Adipocyte (in vitro differentiated cells): ENCODE results near the gene AGTRAP.
A peak's percentile ranks its signal among the peaks of the same experiment; 100 is the strongest.

Source experiments
- DNase-seq: peaks from one replicate; pipeline ENCODE4 v3.0.0-alpha.2; 2015; ENCODE audit warnings: low read depth
- H3K27me3 ChIP-seq: replicated peaks from 2 replicates; pipeline ENCODE4 v1.7.0; 2013; ENCODE audit warnings: mild to moderate bottlenecking, low read length, moderate library complexity; ENCODE audit not compliant: control insufficient read depth, insufficient read depth
- H3K36me3 ChIP-seq: 2 replicates; pipeline ENCODE4 v1.7.0; 2013; ENCODE audit warnings: low read length, mild to moderate bottlenecking, moderate library complexity; ENCODE audit not compliant: control insufficient read depth, insufficient read depth, severe bottlenecking
- H3K4me1 ChIP-seq: 2 replicates; pipeline ENCODE4 v1.7.0; 2013; ENCODE audit warnings: mild to moderate bottlenecking, low read length, moderate library complexity; ENCODE audit not compliant: control insufficient read depth, insufficient read depth
- H3K4me3 ChIP-seq: 2 replicates; pipeline ENCODE4 v1.7.0; 2013; ENCODE audit warnings: mild to moderate bottlenecking, low read length, moderate library complexity
- H3K9ac ChIP-seq: 2 replicates; pipeline ENCODE4 v1.7.0; 2013; ENCODE audit warnings: mild to moderate bottlenecking, low read length, moderate library complexity
- H3K9me3 ChIP-seq: 2 replicates; pipeline ENCODE4 v1.7.0; 2013; ENCODE audit warnings: mild to moderate bottlenecking, low read length, moderate library complexity; ENCODE audit not compliant: control insufficient read depth

The AGTRAP gene, protein sequence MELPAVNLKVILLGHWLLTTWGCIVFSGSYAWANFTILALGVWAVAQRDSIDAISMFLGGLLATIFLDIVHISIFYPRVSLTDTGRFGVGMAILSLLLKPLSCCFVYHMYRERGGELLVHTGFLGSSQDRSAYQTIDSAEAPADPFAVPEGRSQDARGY

DNA sequence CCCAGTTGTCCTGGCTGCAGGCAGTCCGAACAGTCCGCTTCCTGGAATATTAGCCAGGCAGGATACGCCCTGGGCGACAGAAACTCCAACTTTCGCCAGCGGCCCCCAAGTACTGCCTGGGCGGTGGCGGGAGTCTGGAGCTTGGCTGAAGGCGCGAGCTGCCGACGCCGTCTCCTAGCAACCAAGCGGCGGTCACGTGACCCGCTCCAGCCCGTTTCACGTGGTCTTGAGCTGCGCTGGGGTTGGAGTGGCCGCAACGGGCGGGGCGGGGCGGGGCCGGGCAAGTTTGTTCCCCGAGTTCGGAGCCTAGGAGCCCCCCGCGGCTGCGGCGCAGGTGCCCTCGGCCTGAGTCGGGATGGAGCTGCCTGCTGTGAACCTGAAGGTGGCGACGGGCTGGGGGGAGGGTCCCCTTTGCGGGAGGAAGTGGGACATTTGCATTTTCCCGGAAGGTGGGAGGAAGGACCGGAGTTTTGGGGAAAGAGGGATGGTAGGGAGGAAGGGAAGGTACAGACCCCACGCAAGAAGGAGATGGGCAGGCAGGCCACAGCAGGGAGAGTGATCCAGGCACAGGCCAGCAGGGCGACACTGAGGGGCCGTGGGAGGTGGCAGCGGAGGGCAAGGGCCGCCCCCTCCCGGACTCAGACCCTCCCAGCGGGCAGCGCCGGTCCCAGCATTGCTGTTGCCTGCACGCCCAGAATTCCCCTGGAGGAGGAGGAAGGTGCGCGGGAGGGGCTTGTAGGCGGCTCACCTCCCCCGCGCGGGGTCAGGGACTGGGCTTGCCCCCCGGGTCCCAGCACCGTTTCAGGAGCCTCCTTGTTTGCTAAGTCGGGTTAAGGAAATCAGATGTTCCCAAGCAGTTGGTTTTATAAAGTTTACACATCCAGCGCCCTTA, at the start of gene AGTRAP:
Gene AGTRAP (plus strand): TSS at position 283 of the 892 bp plus-strand sequence. CDS start 73 bp downstream, at position 356.
- Histone ChIP-seq H3K9me3 (no peaks in the 10 kb centered on the region), H3K4me3 (peak within 1 kb of the TSS; percentile 94), H3K9ac (peak within 1 kb of the TSS; percentile 91), H3K27me3 (no peaks in the 10 kb centered on the region), H3K36me3 (no peaks in the 10 kb centered on the region), H3K4me1 (peaks cover 26% of the 10 kb centered on the region)
- DNase-seq, result peak; percentile 96

DNA sequence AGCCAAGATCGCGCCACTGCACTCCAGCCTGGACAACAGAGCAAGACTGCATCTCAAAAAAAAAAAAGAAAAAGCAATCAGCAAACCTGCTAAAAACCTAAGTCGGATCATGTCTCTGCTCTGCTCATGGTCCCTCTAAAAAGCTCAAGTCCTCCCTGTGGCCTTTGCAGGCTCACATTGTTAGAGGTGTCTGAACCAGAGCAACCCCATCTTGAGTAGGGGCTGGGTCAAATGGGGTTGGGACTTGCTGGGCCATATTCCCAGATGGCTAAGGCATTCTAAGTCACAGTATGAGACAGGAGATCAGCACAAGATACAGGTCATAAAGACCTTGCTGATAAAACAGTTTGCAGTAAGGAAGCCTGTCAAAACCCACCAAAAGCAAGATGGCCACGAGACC, 47.4 kb upstream of the AGTRAP start:
- H3K27me3 ChIP-seq, result peaks cover 39% of the 10 kb centered on the region
- DNase-seq, result no peak

DNA sequence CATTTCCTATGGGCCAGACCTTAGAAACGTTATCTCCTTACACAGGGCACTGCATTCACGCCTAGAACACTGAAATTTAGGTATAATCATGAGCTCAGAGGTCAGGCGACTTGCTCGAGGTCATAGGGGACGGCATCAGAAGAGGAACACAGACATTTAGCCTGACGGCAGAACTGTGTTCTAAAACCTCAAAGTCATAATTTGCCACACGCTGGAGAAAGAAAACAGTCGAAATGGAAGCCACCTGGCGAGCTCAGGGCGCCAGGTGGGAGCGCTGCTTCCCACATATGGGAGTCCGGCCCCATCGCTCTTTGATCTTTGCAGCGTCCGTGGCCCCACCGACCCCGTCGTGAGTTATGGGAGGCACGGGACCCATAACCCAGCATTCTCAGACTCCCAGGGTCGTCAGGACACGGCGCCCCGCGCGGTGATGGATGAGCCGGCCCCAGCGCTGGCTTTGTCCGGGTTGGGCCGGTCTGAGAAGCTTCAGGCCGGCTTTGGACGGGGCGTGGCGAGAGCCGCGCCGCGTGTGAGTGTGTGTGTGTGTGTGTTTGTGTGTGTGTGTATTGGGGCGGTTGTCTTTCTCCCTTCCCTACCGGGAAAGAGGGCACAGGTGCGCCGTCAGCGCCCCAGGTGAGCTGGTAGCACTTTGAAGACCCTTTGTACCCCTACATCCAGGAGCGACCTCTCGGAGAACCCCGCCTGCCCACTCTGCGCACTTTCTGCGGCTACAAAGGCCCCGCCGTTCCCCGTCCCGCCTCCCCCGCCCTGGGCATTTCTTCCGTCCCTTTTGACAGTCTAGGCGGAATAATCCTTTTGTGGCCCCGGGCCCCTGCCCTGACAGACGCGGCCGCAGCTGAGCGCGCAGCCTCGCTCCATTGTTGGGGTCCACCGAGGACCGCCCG, 45.3 kb upstream of the AGTRAP start:
- H3K36me3 ChIP-seq, result no peaks in the 10 kb centered on the region
- peaks cover 50% of the 10 kb centered on the region for H3K27me3 ChIP-seq
- no peaks in the 10 kb centered on the region for H3K9me3 ChIP-seq
- DNase-seq, result no peak
- H3K9ac ChIP-seq, result no peak overlapping the region
- peaks cover 4% of the 10 kb centered on the region for H3K4me1 ChIP-seq
- no peak overlapping the region for H3K4me3 ChIP-seq

More for the DNA sequence above, 47.4 kb upstream of the AGTRAP start:
- H3K4me3 ChIP-seq, result no peak overlapping the region
- H3K9me3 ChIP-seq, result no peaks in the 10 kb centered on the region
- H3K9ac ChIP-seq, result no peak overlapping the region
- H3K4me1 ChIP-seq, result peaks cover 4% of the 10 kb centered on the region
- no peaks in the 10 kb centered on the region for H3K36me3 ChIP-seq

DNA sequence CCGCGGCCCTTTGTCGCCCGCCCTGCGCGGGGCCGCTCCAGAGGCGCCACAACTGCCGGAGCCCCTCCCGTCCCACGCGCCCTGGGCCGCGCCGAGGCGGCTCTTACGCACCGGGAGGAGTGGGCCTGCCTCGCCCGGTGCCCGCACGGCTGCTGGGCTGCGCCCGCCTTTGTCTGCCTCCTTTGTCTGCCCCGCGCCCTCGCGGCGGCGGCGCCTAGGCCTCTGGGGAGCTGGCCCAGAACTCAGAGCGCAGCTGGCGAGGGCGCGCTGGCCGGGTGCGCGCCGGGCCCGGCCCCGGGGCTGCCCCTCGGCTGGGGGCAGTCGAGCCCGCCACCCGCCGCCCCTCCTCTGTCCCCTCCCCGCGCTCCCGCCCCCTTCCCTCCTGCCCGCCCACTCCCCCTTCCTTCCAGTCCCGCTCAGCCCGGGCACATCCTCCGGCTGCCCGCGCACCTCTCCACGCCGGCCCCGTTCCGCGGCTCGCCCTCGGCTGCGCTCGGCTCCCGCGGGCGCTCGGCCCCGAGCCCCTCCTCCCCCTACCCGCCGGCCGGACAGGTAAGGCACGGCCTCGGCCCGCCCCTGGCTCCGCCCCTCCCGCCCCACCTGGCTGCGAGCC, 44.5 kb upstream of the AGTRAP start, which contains the start of gene DRAXIN:
Gene DRAXIN (plus strand): TSS at position 409 of the 613 bp plus-strand sequence. CDS start 14,549 bp downstream, outside the sequence.
- peak; percentile 25 for DNase-seq
- Histone ChIP-seq H3K9me3 (no peaks in the 10 kb centered on the region), H3K4me3 (no peak within 1 kb of the TSS), H3K9ac (no peak within 1 kb of the TSS), H3K4me1 (peaks cover 4% of the 10 kb centered on the region), H3K36me3 (no peaks in the 10 kb centered on the region), H3K27me3 (peaks cover 50% of the 10 kb centered on the region)

DNA sequence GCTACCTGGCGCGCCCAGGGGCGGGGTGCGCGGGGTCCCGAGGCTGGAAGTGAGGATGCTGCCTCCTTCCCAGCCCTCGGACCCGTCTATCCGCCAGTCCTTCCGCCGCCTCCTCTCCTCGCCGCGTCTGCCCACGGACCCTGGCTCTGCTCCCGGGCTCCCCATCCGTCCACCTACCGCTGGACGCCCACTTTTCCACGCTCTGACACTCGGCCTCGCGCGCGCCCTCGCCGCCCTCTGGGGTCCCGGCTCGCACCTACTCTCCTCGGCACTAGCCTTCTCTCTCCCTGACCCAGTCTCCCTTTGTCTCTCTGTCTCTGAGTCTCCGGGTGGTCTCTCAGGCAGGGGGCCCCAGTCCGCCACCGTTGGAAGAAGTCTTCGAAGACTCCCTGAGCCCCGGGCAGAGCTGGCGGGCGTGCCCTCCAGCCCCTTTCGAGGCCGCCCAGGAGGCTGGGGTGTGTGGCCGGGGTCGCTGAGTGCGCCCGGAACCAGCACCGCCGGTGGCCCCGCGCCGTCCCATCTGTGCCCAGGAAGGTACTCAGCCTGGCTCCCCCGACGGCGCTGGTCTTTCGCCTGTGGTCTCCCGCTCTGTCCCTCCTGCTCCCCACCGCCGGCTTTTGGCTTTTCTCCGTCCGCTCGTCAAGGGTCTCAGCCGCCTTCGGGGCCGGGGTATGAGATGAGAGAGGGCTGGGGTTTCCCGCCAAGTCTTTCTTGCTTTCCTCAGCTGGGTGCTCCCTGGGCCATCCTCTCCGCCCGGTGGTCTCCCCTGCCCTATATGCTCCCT, 43.8 kb upstream of the AGTRAP start:
- Histone ChIP-seq H3K9ac (no peak overlapping the region), H3K9me3 (no peaks in the 10 kb centered on the region), H3K4me3 (no peak overlapping the region), H3K4me1 (peaks cover 4% of the 10 kb centered on the region), H3K36me3 (no peaks in the 10 kb centered on the region), H3K27me3 (peaks cover 52% of the 10 kb centered on the region)
- DNase-seq, result no peak

DNA sequence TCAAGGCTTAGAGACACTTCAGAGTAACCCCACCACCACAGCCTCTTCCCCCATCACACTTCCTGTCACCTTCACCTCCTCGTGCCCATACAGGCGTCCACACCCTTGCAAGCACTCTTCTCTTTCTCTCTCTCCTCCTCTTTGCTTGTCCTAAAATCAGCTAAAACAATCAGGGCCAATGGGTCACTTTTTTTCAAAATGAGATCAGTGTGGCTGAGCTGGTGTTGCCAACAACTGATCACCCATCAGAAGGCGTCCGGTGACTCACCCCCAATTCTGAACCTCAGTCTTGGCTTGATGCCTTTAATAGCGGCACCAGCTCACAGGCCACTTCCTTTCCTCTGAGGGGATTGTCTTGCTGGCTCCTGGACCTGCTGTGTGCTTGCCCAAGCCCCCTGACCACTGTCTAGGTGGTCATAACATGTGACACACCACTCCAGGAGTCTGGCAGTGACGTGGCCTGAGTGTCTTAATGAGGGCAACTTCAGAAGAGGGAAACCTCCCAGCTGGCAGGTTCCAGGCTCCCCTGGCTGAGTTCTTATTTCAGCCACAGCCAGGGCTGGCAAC, 42.8 kb upstream of the AGTRAP start:
- Histone ChIP-seq H3K4me1 (peaks cover 4% of the 10 kb centered on the region), H3K9ac (no peak overlapping the region), H3K4me3 (no peak overlapping the region), H3K36me3 (no peaks in the 10 kb centered on the region), H3K9me3 (no peaks in the 10 kb centered on the region), H3K27me3 (peaks cover 54% of the 10 kb centered on the region)
- peak; percentile 64 for DNase-seq

DNA sequence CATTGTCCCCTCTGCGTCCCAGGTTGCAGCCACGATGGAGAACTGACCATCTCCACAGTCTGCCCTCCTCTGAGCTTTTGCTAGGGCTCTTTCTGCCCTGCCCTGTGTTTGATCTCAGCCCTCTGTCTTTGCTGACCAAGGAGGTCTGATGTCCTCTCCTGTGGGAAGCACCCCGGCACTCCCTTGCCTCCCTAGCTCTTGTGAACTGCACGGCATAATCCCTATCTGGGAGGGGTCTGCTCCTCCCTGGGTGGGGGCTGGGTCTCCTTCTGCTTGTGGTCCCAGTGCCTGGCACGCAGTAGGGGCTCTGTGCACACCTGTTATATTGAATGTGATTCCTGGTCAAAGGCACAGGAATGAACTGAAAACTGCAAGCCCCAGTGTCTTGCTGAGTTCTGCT, 42.0 kb upstream of the AGTRAP start:
- peaks cover 4% of the 10 kb centered on the region for H3K4me1 ChIP-seq
- peaks cover 56% of the 10 kb centered on the region for H3K27me3 ChIP-seq
- H3K4me3 ChIP-seq, result no peak overlapping the region
- no peak overlapping the region for H3K9ac ChIP-seq
- H3K36me3 ChIP-seq, result no peaks in the 10 kb centered on the region
- DNase-seq, result no peak
- no peaks in the 10 kb centered on the region for H3K9me3 ChIP-seq

DNA sequence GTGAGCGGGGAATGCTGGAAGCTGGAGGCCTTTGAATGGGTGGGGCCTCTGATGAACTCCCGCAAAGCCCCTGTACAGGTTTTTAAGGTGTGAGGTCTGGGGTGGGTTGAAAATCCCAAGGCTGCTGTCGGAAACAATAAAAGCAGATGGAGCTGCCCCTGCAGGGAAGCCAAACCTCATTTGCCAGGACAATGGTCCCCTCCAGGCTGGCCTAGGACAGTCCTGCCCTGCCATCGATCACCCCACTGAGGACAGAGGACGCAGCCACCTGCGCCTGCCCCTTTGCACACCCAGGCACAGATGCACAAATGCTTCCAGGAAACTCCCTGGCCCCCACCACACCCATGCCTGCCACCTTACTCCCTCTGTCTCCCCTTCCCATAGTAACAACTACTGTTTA, 40.1 kb upstream of the AGTRAP start:
- Histone ChIP-seq H3K36me3 (no peaks in the 10 kb centered on the region), H3K4me1 (peaks cover 4% of the 10 kb centered on the region), H3K9me3 (no peaks in the 10 kb centered on the region), H3K9ac (no peak overlapping the region), H3K27me3 (peaks cover 51% of the 10 kb centered on the region), H3K4me3 (no peak overlapping the region)
- DNase-seq, result no peak

DNA sequence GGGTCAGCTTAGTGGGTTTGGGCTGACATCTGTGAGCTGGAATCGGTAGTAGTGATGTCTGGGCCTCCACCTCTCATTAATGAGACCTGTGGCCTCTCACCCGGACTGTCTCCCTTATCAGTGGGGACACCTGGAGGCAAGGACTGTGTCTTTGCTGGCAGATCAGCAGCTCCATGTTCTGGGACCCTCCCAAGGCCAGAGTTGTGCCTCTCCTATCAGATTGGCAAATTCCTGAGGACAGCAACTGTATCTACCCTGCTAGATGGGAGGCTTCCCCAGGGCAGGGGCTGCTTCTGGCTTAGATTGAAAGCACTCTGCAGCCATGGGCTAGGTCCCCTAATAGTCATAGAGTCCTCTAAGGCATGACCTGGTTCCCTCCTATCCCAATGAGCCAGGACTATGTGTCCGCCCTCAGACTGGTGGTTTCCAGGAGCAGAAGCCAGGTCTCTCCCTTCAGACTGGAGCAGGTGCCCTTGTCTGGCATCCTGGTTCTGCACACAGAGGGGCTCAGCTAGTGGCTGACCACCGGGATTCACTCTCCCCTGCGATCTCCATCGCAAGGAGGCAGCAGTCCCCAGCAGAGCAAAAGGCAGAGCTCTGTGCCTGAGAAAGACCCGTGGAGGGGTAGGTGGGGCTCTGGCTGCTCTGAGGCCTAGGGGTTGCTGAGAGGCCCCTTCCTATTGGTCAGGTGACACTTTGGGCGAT, 38.6 kb upstream of the AGTRAP start:
- H3K4me1 ChIP-seq, result peaks cover 4% of the 10 kb centered on the region
- no peaks in the 10 kb centered on the region for H3K9me3 ChIP-seq
- peaks cover 61% of the 10 kb centered on the region for H3K27me3 ChIP-seq
- H3K36me3 ChIP-seq, result no peaks in the 10 kb centered on the region
- DNase-seq, result no peak
- no peak overlapping the region for H3K9ac ChIP-seq
- H3K4me3 ChIP-seq, result no peak overlapping the region

DNA sequence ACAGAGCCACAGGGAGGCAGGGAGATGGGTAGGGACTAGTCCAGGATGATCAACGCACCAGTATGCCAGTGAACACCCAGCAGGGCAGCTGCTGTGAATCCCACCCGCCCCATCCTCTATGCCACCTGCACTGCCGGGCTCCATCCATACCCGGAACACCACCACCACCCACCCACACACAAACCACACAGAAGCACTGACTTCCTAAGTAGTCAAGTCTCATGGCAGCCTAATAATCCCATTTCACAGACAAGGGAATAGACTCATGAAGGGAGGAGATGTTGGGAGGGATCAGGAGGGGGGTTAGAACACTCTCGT, 38.1 kb upstream of the AGTRAP start:
- DNase-seq, result no peak
- Histone ChIP-seq H3K27me3 (peaks cover 66% of the 10 kb centered on the region), H3K4me3 (no peak overlapping the region), H3K9me3 (no peaks in the 10 kb centered on the region), H3K9ac (no peak overlapping the region), H3K36me3 (no peaks in the 10 kb centered on the region), H3K4me1 (peaks cover 4% of the 10 kb centered on the region)
